OCI-LY1 (cell line): ENCODE data around the gene RAX.

Source experiments
- CTCF ChIP-seq: fragments of 200-600 bp; sonication (generic), shearing (Covaris generic); IDR thresholded peaks from 2 replicates; pipeline ENCODE4 v1.5.1; 2017; ENCODE audit warnings: mild to moderate bottlenecking, antibody characterized with exemption, low read length, moderate library complexity, mixed read lengths
- EZH2 ChIP-seq: fragments of 200-600 bp; sonication (generic), shearing (Covaris generic); IDR thresholded peaks from 2 replicates; pipeline ENCODE4 v1.8.0; 2017; ENCODE audit warnings: borderline replicate concordance, mixed run types, mild to moderate bottlenecking, antibody characterized with exemption, low read length, moderate library complexity, mixed read lengths

- TF ChIP-seq CTCF (no peak), EZH2 (no peak)
These were observed 52.2 kb downstream of the RAX start for GRCh38 chr18:59220784-59221765.
